Renal cortex interstitium (tissue), 11 donors: ENCODE data around the gene CTSD. TPM values are rescaled to one million over a fixed set of nuclear protein-coding genes. Genes with fewer than 3 reads are reported as not detected.
A peak's percentile ranks its signal among the peaks of the same experiment; 100 is the strongest.

Source experiments
- DNase-seq, 11 donors: peaks; one replicate each; pipeline ENCODE4 v3.0.0-alpha.2; 2013; ENCODE audit warnings: low read depth in 9 of 11, low spot score in 4 of 11; ENCODE audit errors: extremely low read depth in 1 of 11
- polyA plus RNA-seq, 3 donors: library from polyadenylated mRNA; unstranded; fragments of 120-200 nt; gene quantifications; one replicate each; pipeline ENCODE4 v1.2.1, GENCODE V29; 2013; ENCODE audit not compliant: insufficient read length in 3 of 3

Gene CTSD
- polyA plus RNA-seq, 3 donors: 195 to 261 (median 236) TPM

DNA sequence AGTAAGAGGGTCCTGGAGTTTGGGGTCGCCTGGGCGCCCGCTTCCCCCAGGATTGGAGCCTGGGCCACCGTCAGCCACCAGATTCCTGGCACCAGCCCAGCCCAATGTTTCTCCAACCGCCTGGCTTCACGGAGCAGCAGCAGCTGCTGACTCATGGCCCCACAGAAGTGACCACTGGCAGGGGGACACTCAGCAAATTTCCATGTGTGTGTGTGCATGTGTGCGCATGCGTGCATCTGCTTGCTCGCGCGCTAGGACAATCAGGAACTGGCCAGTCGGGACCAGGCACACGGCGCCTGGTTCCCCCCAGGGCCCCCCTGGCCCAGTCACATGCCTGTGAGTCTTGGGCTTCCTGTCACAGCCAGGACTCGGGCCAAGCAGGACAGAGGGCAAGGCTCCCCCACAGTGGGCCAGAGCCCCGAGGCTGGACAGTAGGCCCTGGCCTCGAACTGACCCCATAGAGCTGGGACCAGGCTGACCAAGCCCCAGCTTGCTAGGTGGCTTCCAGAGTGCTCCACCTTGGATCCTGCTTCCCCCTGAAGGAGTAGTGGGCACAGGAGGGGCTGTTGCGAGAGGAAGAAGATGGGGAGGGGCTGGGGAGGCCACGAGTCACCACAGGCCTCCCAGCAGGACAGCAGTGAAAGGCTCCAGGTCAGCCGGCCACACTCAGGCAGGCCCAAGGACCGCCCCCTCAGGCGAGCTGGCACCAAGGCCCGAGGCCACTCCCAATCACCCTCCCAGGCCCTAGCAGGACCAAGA is 3.2 kb downstream of the CTSD start:
- peak in 1 of 11 donors; percentile 29 for DNase-seq

- DNase-seq: no peak
Observed at GRCh38 chr11:1759851-1760220, 3.9 kb downstream of the CTSD start.

GRCh38 chr11:1759151-1759850 is 4.4 kb downstream of the CTSD start:
- no peak for DNase-seq

DNA sequence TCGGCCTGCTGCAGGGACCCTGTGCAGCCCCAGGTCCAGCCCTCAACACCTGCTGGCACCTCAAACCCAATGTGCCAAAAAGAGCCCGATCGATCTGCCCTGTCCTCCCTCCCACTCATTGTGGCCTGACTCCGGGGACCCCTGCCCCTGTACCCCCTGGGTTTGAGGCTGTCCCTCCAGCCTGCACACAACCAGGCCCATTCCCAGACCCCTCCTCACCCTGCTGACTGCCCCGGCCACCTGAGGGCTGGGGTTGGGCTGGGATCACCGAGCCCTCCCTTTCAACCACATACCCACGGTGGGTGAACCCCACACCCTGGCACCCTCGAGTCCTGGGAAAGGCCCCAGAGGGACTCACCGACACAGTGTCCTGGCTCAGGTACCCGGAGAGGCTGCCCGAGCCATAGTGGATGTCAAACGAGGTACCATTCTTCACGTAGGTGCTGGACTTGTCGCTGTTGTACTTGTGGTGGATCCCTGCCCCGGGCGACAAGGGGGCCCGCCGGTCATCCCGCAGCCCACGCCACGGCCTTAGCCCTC is 5.0 kb downstream of the CTSD start:
- no peak for DNase-seq

DNA sequence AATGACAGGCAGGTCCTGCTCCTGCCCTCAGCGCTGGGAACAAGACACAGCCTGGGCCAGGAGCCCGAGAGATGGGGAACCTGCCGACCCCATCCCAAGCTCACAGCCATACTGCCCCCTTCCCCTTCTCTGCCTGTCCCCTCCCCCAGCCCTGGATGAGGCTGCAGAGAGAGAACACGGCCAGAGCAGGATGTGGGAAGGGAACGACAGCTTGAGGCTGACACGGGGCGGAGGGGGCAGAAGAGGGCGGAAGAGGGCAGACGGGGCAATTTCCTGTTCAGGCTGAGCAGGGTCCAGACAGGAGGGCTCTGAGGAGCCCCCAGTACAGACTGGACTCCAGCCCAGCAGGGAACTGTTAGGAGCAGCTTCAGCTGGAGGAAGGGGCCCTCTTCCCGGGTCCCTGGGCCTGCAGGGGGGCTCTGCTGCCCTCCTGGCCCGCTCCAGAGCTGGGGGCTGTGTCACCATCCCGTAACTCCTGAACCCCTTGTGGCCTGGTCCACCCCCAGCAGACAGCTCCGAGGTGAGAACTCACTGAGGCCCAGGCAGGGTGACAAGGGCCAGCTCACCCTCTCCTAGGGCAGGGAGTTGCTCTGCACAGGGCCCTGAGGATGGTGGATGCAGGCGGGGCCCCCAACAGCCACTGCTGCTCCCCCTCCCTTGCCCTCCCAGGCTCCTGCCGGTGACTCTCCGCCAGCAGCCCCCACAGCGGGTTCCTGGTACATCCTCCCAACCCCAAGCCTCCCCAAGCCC is 5.7 kb downstream of the CTSD start:
- DNase-seq: no peak

GRCh38 chr11:1756791-1757771 is 6.6 kb downstream of the CTSD start:
- DNase-seq: no peak

GRCh38 chr11:1755692-1756561 is 7.8 kb downstream of the CTSD start:
- peak in 3 of 11 donors; percentile 34 to 67 (median 45) for DNase-seq

DNA sequence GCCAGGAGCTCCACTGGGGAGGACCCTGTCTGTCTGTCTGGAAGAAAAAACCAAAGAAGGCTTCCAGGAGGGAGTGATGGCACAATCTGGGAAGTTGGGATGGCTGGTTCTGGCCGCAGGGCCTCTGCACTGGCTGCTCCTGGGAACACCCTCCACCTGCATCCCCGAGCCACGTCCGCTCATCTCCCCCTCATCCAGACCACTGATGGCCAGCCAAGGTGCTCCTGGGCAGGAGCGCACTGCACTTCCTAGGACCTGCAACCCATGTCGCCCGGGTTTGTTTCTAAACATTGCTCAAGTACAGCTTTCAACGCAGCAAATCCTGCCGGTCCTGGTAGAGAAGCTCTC is 8.4 kb downstream of the CTSD start:
- DNase-seq: no peak

- no peak for DNase-seq
Observed at GRCh38 chr11:1754376-1755150, 9.2 kb downstream of the CTSD start.

- no peak for DNase-seq
Observed at GRCh38 chr11:1753929-1754305, 9.8 kb downstream of the CTSD start.

DNA sequence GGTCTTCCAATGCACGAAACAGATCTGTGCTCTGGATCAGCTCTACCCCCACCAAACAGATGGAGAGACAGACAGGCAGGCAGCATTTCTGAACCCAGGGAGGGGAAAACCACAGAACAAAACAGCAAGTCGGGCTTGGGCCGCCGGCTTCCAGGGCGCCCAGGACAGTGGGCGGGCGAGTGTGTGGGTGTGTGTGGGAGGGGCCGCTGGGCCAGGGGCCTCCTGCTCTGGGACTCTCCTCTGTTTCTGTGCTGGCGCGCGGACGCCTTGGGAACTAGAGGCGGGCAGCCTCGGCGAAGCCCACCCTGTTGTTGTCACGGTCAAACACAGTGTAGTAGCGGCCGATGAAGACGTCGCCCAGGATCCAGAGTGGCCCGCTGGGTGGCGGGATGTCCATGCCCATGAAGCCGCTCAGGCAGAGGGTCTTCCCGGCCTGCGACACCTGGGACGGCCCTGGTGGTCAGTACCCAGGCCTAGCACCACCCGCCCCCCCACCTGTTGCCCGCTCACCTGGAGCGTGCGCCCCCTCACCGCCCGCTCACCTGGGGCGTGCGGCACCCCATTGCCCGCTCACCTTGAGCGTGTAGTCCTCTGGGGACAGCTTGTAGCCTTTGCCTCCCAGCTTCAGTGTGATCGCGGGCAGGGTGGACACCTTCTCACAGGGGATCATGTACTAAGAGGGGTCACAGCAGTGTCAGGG is 10.3 kb downstream of the CTSD start:
- no peak for DNase-seq

DNA sequence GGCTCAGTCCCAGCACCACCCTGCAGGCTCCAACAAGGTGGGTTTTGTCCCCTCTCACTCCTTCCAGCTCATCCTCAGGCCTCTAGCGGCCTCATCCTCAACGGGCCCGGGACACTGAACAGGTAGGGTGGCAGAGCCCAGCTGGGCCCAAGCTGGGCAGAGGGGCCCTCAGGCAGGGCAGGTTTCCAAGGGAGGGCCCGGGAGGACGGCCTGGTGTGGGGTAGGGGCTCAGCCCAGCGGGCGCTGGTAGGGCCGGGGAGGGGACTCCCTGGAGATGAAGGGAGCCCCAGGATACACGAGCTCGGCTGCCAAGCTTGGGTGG is 10.9 kb downstream of the CTSD start:
- no peak for DNase-seq

DNA sequence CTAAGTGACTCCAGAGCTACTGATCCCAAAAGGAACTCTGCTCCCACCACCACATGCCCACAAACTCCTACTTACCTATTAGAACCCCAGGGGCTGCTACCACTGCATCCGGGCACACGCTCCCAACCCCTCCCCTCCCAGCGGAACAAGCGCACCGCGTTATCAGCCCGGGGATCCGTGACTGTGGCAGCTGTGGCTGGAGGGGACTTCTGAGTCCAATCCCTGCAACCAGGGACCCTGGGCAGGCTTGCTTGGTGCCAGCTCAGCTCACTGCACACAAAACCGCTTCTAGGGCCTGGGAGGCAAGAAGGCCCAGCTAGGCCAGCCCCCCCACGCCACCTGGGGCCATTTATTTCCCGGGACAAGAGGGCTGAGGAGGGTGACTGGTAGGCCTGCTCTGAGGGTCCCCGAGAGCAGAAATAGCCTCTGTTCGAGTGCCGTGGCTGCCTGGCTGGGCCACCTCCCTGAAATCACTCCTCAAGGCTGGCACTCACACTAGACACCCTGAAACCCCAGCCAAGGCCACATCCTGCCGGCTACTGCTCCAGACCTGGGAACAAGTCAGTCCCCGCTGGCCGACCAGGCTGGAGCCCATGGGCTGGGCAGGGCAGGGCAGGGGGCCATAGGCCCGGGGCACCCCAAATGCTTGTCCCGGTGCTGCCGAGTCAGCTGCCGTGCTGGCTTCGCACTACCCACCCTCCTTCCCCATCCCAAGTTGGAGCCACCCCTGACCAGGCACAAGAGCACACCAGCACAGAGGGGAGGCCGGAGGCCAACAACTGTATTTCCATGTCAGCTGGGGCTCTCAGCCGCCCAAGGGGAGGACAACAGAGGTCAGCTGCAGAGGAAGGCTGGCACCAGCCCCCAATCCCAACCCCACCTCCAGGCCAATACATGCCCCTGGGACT is 11.5 kb downstream of the CTSD start:
- DNase-seq: no peak

DNA sequence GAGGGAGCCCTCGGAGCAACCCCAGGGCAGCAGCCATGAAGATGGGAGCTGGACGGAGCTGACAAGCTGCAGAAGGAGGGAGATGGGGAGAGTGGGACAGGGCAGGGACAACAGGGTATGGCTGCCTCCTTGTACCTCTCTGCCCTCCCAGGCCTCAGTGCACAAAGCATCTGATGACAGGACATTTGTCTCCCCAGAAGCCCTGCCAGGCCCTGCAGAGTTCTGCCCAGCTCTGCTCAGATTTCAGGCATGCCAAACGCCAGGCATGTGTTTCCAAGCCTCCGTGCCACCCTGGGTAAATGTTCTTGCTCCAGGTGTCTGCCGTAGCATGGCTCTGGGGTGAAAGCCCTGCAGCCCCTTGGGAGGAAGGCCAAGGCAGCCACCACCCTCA is 12.2 kb downstream of the CTSD start:
- DNase-seq: no peak

DNA sequence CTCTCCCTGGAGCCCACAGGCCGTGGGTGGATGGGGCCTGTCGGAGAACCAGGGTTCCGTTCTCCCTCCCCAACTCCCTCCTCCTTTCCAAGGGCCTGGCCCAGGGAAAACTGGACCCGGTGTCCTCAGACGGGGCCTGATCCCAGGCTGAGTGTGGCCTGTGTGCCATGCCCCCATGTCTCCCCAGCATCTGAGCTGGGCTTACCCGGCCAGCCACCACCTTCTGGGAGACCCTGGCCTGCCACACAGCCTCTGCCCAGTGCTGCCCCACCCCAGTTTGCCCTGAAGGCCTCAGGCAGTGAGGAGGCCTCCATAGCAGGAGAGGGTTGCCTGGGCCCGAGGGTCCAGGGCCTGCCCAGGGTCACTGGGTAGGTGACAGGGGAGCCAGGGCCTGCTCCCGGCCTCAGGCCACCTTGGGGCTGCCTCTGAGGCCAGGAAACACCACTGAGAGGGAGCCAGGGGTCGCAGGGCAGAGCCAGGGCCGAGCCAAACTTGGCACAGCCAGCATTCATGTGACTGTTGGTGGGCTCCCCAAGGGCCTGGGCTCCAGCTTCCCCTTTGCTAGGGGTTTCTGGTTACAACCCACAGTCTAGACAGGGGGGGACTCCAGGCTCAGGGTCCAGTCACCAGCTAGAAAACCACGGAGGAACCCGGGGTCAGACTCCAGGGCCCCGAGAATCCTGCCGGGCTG is 12.7 kb downstream of the CTSD start:
- no peak for DNase-seq
